HEK293 (cell line): ENCODE data around the gene XRN2.

Experiments used
- CTCF ChIA-PET: fragments of 350-600 bp; formaldehyde crosslinking; extraction: SDS; loops from one replicate; lab custom pipeline; 2021; ENCODE audit warnings: antibody characterized with exemption; lab: Yijun Ruan, JAX
- POLR2A ChIA-PET: fragments of 300-600 bp; formaldehyde crosslinking; extraction: SDS; loops from one replicate; lab custom pipeline; 2020; ENCODE audit warnings: antibody characterized with exemption, inconsistent platforms; lab: Yijun Ruan, JAX
- H3K27ac ChIP-seq: fragments of 200-500 bp; sonication (Bioruptor generic); 2 replicates; pipeline ENCODE4 v1.5.1; 2014; ENCODE audit warnings: low read depth, low read length, control low read depth, inconsistent platforms; ENCODE audit errors: extremely low read depth
- H3K36me3 ChIP-seq, 2 experiments: fragments of 200-500 bp in 1 of 2; sonication (Bioruptor generic) in 1 of 2; 1 replicate in 1 of 2; 2 replicates in 1 of 2; pipeline ENCODE4 v1.5.1; 2014 to 2017; ENCODE audit warnings: inconsistent platforms in 2 of 2, low read length in 2 of 2; ENCODE audit not compliant: control insufficient read depth in 2 of 2, insufficient read depth in 1 of 2
- H3K4me1 ChIP-seq: fragments of 200-500 bp; sonication (Bioruptor generic); 2 replicates; pipeline ENCODE4 v1.5.1; 2014; ENCODE audit warnings: mild to moderate bottlenecking, low read length, inconsistent platforms; ENCODE audit not compliant: control insufficient read depth, insufficient read depth
- H3K4me3 ChIP-seq: 2 replicates; pipeline ENCODE4 v1.5.1; 2011; ENCODE audit warnings: low read depth, mild to moderate bottlenecking, control low read depth, low read length, moderate library complexity
- H3K9me3 ChIP-seq: fragments of 200-500 bp; sonication (Bioruptor generic); 2 replicates; pipeline ENCODE4 v1.5.1; 2014; ENCODE audit warnings: low read depth, low read length, inconsistent platforms; ENCODE audit not compliant: control insufficient read depth, insufficient read depth
- FEZF1 ChIP-seq: fragments of 450-650 bp; formaldehyde crosslinking; IDR thresholded peaks from 2 replicates; pipeline ENCODE4 v1.5.1; 2016; ENCODE audit warnings: missing biosample characterization, missing genetic modification characterization
- SALL2 ChIP-seq: fragments of 450-650 bp; formaldehyde crosslinking; IDR thresholded peaks from 2 replicates; pipeline ENCODE4 v1.5.0; 2017; ENCODE audit warnings: missing biosample characterization, mild to moderate bottlenecking, missing genetic modification characterization, borderline replicate concordance
- SCRT2 ChIP-seq: fragments of 450-650 bp; formaldehyde crosslinking; IDR thresholded peaks from 2 replicates; pipeline ENCODE4 v1.5.1; 2016; ENCODE audit warnings: missing biosample characterization, missing genetic modification characterization
- SP2 ChIP-seq: fragments of 450-650 bp; formaldehyde crosslinking; IDR thresholded peaks from 2 replicates; pipeline ENCODE4 v1.5.1; 2016; ENCODE audit warnings: missing biosample characterization, missing genetic modification characterization
- WT1 ChIP-seq: fragments of 450-650 bp; formaldehyde crosslinking; IDR thresholded peaks from 2 replicates; pipeline ENCODE4 v1.5.1; 2016; ENCODE audit warnings: missing biosample characterization, missing genetic modification characterization
- ZBTB21 ChIP-seq: fragments of 450-650 bp; formaldehyde crosslinking; IDR thresholded peaks from 2 replicates; pipeline ENCODE4 v1.5.1; 2017; ENCODE audit warnings: missing biosample characterization, missing genetic modification characterization
- ZBTB8A ChIP-seq: fragments of 450-650 bp; formaldehyde crosslinking; IDR thresholded peaks from 2 replicates; pipeline ENCODE4 v1.5.1; 2016; ENCODE audit warnings: missing biosample characterization, missing genetic modification characterization
- ZNF112 ChIP-seq: fragments of 450-650 bp; formaldehyde crosslinking; IDR thresholded peaks from 2 replicates; pipeline ENCODE4 v1.5.0; 2017; ENCODE audit warnings: missing biosample characterization, missing genetic modification characterization
- ZNF16 ChIP-seq: fragments of 450-650 bp; formaldehyde crosslinking; IDR thresholded peaks from 2 replicates; pipeline ENCODE4 v1.5.1; 2016; ENCODE audit warnings: low read depth, missing biosample characterization, missing genetic modification characterization
- ZNF169 ChIP-seq: fragments of 450-650 bp; formaldehyde crosslinking; IDR thresholded peaks from 2 replicates; pipeline ENCODE4 v1.5.1; 2016; ENCODE audit warnings: missing biosample characterization, missing genetic modification characterization
- ZNF248 ChIP-seq: fragments of 450-650 bp; formaldehyde crosslinking; IDR thresholded peaks from 2 replicates; pipeline ENCODE4 v1.5.1; 2017; ENCODE audit warnings: missing biosample characterization, missing genetic modification characterization
- ZNF280D ChIP-seq: fragments of 450-650 bp; formaldehyde crosslinking; IDR thresholded peaks from 2 replicates; pipeline ENCODE4 v1.5.1; 2016; ENCODE audit warnings: missing biosample characterization, missing genetic modification characterization
- ZNF501 ChIP-seq: fragments of 450-650 bp; formaldehyde crosslinking; IDR thresholded peaks from 2 replicates; pipeline ENCODE4 v1.5.1; 2016; ENCODE audit warnings: missing biosample characterization, missing genetic modification characterization
- ZNF510 ChIP-seq: fragments of 450-650 bp; formaldehyde crosslinking; IDR thresholded peaks from 2 replicates; pipeline ENCODE4 v1.5.1; 2018; ENCODE audit warnings: mild to moderate bottlenecking, missing genetic modification characterization, missing biosample characterization; ENCODE audit not compliant: insufficient replicate concordance
- ZNF571 ChIP-seq: fragments of 450-650 bp; formaldehyde crosslinking; IDR thresholded peaks from 2 replicates; pipeline ENCODE4 v1.5.0; 2017; ENCODE audit warnings: missing biosample characterization, missing genetic modification characterization
- ZNF623 ChIP-seq: fragments of 450-650 bp; formaldehyde crosslinking; IDR thresholded peaks from 2 replicates; pipeline ENCODE4 v1.5.1; 2016; ENCODE audit warnings: missing biosample characterization, missing genetic modification characterization
- ZNF624 ChIP-seq: fragments of 450-650 bp; formaldehyde crosslinking; IDR thresholded peaks from 2 replicates; pipeline ENCODE4 v1.5.1; 2017; ENCODE audit warnings: missing biosample characterization, missing genetic modification characterization
- ZNF660 ChIP-seq: fragments of 450-650 bp; IDR thresholded peaks from 2 replicates; pipeline ENCODE4 v1.5.1; 2018; ENCODE audit warnings: missing biosample characterization, mild to moderate bottlenecking, missing genetic modification characterization
- ZNF747 ChIP-seq: fragments of 450-650 bp; formaldehyde crosslinking; IDR thresholded peaks from 2 replicates; pipeline ENCODE4 v1.5.1; 2016; ENCODE audit warnings: missing biosample characterization, missing genetic modification characterization
- ZNF76 ChIP-seq: fragments of 450-650 bp; formaldehyde crosslinking; IDR thresholded peaks from 2 replicates; pipeline ENCODE4; 2016; ENCODE audit warnings: low read depth, missing biosample characterization, missing genetic modification characterization, borderline replicate concordance
- ZNF777 ChIP-seq: fragments of 450-650 bp; formaldehyde crosslinking; IDR thresholded peaks from 2 replicates; pipeline ENCODE4 v1.5.1; 2017; ENCODE audit warnings: missing biosample characterization, missing genetic modification characterization, borderline replicate concordance
- ZNF830 ChIP-seq: fragments of 450-650 bp; IDR thresholded peaks from 2 replicates; pipeline ENCODE4 v1.5.0; 2018; ENCODE audit warnings: missing biosample characterization, missing genetic modification characterization, low read depth, mild to moderate bottlenecking, moderate library complexity
- ZSCAN18 ChIP-seq: fragments of 450-650 bp; formaldehyde crosslinking; IDR thresholded peaks from 2 replicates; pipeline ENCODE4 v1.5.1; 2016; ENCODE audit warnings: missing biosample characterization, missing genetic modification characterization
- TF ChIP-seq, protein P1 (sequence below): fragments of 450-650 bp; formaldehyde crosslinking; IDR thresholded peaks from 2 replicates; pipeline ENCODE4 v1.5.1; 2016; ENCODE audit warnings: missing biosample characterization, missing genetic modification characterization
- TF ChIP-seq, protein P2 (sequence below): fragments of 450-650 bp; formaldehyde crosslinking; IDR thresholded peaks from 2 replicates; pipeline ENCODE4 v1.5.1; 2016; ENCODE audit warnings: missing biosample characterization, missing genetic modification characterization

XRN2 gene

GRCh38 chr20:21326700-21327099, 23.6 kb downstream of the XRN2 start:
- no peak overlapping the region for H3K27ac ChIP-seq
- H3K4me3 ChIP-seq: no peak overlapping the region
- ChIA-PET POLR2A (no interaction called here), CTCF (interaction anchor here (2.2 kb wide), 1 partner anchor 91 kb away, joined by 9 read pairs; no protein-coding TSS in a partner anchor)
- H3K36me3 ChIP-seq: peaks cover 0 to 23% of the 10 kb centered on the region in 2 experiments; a peak in 2 of 3 replicates
- H3K4me1 ChIP-seq: peaks cover 26% of the 10 kb centered on the region
- no peak for TF ChIP-seq ZNF571 (tag by site-specific recombination)
- TF ChIP-seq, protein P1, sequence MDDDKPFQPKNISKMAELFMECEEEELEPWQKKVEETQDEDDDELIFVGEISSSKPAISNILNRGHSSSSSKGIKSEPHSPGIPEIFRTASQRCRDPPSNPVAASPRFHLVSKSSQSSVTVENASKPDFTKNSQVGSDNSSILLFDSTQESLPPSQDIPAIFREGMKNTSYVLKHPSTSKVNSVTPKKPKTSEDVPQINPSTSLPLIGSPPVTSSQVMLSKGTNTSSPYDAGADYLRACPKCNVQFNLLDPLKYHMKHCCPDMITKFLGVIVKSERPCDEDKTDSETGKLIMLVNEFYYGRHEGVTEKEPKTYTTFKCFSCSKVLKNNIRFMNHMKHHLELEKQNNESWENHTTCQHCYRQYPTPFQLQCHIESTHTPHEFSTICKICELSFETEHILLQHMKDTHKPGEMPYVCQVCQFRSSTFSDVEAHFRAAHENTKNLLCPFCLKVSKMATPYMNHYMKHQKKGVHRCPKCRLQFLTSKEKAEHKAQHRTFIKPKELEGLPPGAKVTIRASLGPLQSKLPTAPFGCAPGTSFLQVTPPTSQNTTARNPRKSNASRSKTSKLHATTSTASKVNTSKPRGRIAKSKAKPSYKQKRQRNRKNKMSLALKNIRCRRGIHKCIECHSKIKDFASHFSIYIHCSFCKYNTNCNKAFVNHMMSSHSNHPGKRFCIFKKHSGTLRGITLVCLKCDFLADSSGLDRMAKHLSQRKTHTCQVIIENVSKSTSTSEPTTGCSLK (tag by site-specific recombination): no peak
- no peak for TF ChIP-seq ZNF660 (tag by site-specific recombination)
- no peak for TF ChIP-seq ZNF248 (tag by site-specific recombination)
- TF ChIP-seq ZNF747 (tag by site-specific recombination): no peak
- TF ChIP-seq ZNF16 (tag by site-specific recombination): no peak
- TF ChIP-seq, protein P2, sequence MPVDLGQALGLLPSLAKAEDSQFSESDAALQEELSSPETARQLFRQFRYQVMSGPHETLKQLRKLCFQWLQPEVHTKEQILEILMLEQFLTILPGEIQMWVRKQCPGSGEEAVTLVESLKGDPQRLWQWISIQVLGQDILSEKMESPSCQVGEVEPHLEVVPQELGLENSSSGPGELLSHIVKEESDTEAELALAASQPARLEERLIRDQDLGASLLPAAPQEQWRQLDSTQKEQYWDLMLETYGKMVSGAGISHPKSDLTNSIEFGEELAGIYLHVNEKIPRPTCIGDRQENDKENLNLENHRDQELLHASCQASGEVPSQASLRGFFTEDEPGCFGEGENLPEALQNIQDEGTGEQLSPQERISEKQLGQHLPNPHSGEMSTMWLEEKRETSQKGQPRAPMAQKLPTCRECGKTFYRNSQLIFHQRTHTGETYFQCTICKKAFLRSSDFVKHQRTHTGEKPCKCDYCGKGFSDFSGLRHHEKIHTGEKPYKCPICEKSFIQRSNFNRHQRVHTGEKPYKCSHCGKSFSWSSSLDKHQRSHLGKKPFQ (tag by site-specific recombination): no peak
- no peaks in the 10 kb centered on the region for H3K9me3 ChIP-seq

DNA sequence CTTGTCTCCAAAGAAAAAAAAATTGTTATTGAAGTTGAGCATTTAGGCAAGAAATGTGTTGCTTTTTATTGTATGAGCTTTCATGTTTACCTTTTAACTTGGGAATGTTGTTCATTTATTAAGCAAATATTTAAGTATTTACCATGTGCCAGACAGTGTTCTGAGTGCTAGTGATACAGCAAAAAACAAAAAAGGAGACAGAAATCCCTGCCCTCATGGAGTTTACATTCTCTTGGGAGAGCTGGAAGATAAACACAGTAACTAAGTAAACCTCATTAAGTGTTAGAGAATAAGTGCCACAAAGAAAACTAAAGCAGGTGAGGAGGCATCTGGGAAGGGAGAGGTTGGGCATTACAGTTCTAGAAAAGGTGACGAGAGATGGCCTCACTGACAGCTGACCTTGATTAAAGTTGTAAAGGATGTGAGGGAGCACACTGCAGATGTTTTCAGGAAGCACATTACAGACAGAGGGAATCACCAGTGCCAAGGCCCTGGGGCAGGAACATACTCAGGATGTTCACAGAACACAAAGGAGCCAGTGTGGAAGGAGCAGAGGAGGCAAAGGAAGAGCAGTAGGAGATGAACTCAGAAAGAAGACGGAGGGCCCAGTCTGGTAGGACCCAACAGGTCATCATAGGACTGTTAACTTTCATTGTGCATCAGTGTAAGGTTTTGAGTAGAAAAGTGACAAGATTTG, 33.5 kb downstream of the XRN2 start:
- POLR2A ChIA-PET: no interaction called here
- Histone ChIP-seq H3K27ac (no peak overlapping the region), H3K4me1 (no peaks in the 10 kb centered on the region), H3K9me3 (no peaks in the 10 kb centered on the region), H3K36me3 (peaks cover 23 to 97% of the 10 kb centered on the region in 2 experiments), H3K4me3 (no peak overlapping the region)
- CTCF ChIA-PET: no interaction called here
- no peak for TF ChIP-seq ZNF624
- no peak for TF ChIP-seq ZBTB8A (tag by site-specific recombination)
- TF ChIP-seq SALL2 (tag by site-specific recombination): no peak
- TF ChIP-seq WT1: no peak
- peak; percentile 74 for TF ChIP-seq ZNF623
- no peak for TF ChIP-seq ZNF169 (tag by site-specific recombination)
- TF ChIP-seq ZBTB21 (tag by site-specific recombination): no peak
- TF ChIP-seq ZSCAN18 (tag by site-specific recombination): no peak

DNA sequence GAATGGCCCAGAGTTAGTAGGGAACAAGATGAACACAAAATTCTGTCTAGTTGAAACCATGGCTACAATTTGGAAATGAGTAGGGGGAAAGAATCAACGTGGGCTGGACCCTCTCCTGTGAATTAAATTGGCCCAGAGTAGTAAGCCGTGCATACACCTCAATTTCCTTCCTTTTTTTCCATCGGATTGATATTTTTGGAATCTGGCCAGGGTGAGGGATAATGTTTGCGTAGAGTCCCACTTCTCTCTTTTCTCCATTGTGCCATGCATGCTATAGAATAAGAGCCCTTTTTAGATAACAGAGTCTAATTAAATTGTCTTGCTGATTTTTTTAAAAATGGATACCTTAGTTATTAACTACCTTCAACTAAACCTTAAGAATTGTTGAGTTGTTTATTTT, 35.2 kb downstream of the XRN2 start:
- H3K27ac ChIP-seq: no peak overlapping the region
- peaks cover 14 to 87% of the 10 kb centered on the region in 2 experiments; a peak in 2 of 3 replicates for H3K36me3 ChIP-seq
- POLR2A ChIA-PET: no interaction called here
- CTCF ChIA-PET: no interaction called here
- H3K4me3 ChIP-seq: no peak overlapping the region
- no peaks in the 10 kb centered on the region for H3K9me3 ChIP-seq
- H3K4me1 ChIP-seq: no peaks in the 10 kb centered on the region
- TF ChIP-seq SCRT2 (tag by site-specific recombination) (no peak), ZNF510 (tag by site-specific recombination) (no peak), SP2 (no peak), ZNF777 (tag by site-specific recombination) (no peak), FEZF1 (tag by site-specific recombination) (no peak), ZNF280D (tag by site-specific recombination) (no peak), ZNF830 (tag by site-specific recombination) (no peak), ZNF501 (tag by site-specific recombination) (no peak), ZNF76 (tag by site-specific recombination) (no peak), ZNF112 (tag by site-specific recombination) (no peak)
